Stimulated activated naive B cell treated with anti-CD40 and anti-IgM and Interleukin-4, amounts not matched to agents 10 μg/mL and 1 μg/mL and 100 μg/mL, for 72 hours (primary cell): ENCODE results near the gene SLIRP.
"Not testable (repeated sequence)": the region's sequence is repeated elsewhere in the genome, so short reads cannot be mapped to it uniquely, and the experiment has no call there.

Source experiments
- ATAC-seq, 2 donors: fragments of 150-1000 bp; cut with Tn5 transposase; replicated peaks; 2 replicates each; pipeline ENCODE4 v1.10.0; 2021; ENCODE audit warnings: moderate library complexity in 1 of 2
- DNase-seq: peaks from one replicate; pipeline ENCODE4 v3.0.0; 2021
- H3K27ac Mint-ChIP-seq: one replicate; pipeline ENCODE4 v1.8.0; 2022; ENCODE audit warnings: mild to moderate bottlenecking, mixed read lengths
- H3K27me3 Mint-ChIP-seq, 2 donors: one replicate each; pipeline ENCODE4 v1.8.0; 2022; ENCODE audit warnings: mixed read lengths in 2 of 2
- H3K36me3 Mint-ChIP-seq, 2 donors: one replicate each; pipeline ENCODE4 v1.8.0; 2022; ENCODE audit warnings: mixed read lengths in 2 of 2, mild to moderate bottlenecking in 1 of 2
- H3K4me1 Mint-ChIP-seq, 2 donors: one replicate each; pipeline ENCODE4 v1.8.0; 2022; ENCODE audit warnings: mixed read lengths in 2 of 2, mild to moderate bottlenecking in 1 of 2
- H3K4me3 Mint-ChIP-seq, 2 donors: one replicate each; pipeline ENCODE4 v1.8.0; 2022; ENCODE audit warnings: mild to moderate bottlenecking in 2 of 2, mixed read lengths in 2 of 2, moderate library complexity in 1 of 2
- H3K9me3 Mint-ChIP-seq, 2 donors: one replicate each; pipeline ENCODE4 v1.8.0; 2022; ENCODE audit warnings: mixed read lengths in 2 of 2, mild to moderate bottlenecking in 1 of 2

The SLIRP gene

DNA sequence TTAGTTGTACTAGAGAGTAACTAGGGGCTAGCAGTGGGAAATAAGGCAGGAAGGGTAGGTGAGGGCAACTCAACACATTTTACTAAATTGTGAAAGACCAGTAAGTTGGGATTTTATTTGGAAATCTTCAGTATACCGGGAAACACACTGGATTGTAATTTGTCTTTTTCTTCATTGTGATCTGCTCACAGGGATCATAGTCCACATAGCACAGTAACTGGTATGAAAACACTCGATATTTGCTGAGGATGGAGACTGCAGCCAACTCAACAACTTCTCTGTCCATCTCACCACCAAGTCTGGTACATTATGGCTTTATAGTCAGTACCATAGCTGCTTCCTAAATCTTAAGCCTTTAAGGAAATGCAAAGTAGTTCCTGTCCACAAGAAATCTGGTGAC lies 2.5 kb downstream of the SLIRP start:
- DNase-seq (no peak), ATAC-seq (no peak)
- H3K4me3 Mint-ChIP-seq = no peak overlapping the region
- H3K27me3 Mint-ChIP-seq = no peaks in the 10 kb centered on the region
- no peaks in the 10 kb centered on the region for H3K9me3 Mint-ChIP-seq
- peaks cover 16 to 29% of the 10 kb centered on the region in 2 donors for H3K36me3 Mint-ChIP-seq
- H3K4me1 Mint-ChIP-seq = peaks cover 20 to 46% of the 10 kb centered on the region in 2 donors
- H3K27ac Mint-ChIP-seq = no peak overlapping the region

DNA sequence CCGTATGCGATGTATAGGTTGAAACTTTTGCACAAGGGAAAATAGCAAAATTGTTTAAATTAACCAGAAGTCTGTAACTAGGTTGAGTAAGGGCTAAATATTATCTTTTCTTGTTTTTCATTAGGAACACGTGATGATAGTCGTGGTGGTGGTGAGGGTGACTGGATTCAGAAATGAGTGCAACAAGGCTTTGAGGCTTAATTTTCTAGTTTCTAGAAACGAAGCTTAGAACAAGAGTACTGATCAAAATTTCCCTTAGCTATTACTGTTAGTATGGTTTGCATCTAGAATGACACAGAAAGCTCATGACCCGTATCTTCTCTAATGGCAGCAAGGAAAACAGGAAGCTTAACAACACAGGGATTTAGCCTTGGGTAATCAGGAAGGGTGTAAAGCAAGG lies 7.0 kb downstream of the SLIRP start:
- H3K27ac Mint-ChIP-seq = peak overlapping the region; percentile 75
- DNase-seq (no peak), ATAC-seq (no peak)
- H3K27me3 Mint-ChIP-seq = no peaks in the 10 kb centered on the region
- no peak overlapping the region for H3K4me3 Mint-ChIP-seq
- peaks cover 12 to 15% of the 10 kb centered on the region in 2 donors for H3K4me1 Mint-ChIP-seq
- H3K9me3 Mint-ChIP-seq = no peaks in the 10 kb centered on the region
- H3K36me3 Mint-ChIP-seq = peaks cover 28 to 32% of the 10 kb centered on the region in 2 donors

GRCh38 chr14:77717608-77718305 lies 9.9 kb downstream of the SLIRP start:
- ATAC-seq (no peak), DNase-seq (no peak)
- H3K4me3 Mint-ChIP-seq = no peak overlapping the region
- no peaks in the 10 kb centered on the region for H3K27me3 Mint-ChIP-seq
- peaks cover 43 to 46% of the 10 kb centered on the region in 2 donors for H3K36me3 Mint-ChIP-seq
- H3K9me3 Mint-ChIP-seq = no peaks in the 10 kb centered on the region
- H3K4me1 Mint-ChIP-seq = peaks cover 7% of the 10 kb centered on the region in 2 donors
- no peak overlapping the region for H3K27ac Mint-ChIP-seq

DNA sequence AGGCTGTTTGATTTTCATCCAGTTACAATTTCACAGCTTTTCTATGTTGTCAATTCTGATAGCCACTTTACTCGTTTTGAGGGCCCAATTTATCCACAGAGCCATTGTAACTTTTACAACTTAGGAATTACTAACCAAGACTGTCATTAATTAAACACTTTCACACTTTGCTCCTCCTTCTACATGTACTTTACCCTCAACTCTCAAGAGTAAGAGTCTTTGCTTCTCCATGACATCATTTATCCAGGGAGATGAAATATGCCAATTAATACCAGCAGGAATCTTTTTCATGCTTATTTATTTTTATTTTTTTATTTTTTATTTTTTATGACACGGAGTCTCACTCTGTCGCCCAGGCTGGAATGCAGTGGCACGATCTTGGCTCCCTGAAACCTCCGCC lies 13.5 kb downstream of the SLIRP start:
- ATAC-seq = no peak
- Mint-ChIP-seq H3K9me3 (no peaks in the 10 kb centered on the region), H3K4me3 (no peak overlapping the region), H3K27ac (no peak overlapping the region), H3K27me3 (no peaks in the 10 kb centered on the region), H3K4me1 (no peaks in the 10 kb centered on the region), H3K36me3 (peaks cover 46 to 60% of the 10 kb centered on the region in 2 donors)
- DNase-seq = no peak

DNA sequence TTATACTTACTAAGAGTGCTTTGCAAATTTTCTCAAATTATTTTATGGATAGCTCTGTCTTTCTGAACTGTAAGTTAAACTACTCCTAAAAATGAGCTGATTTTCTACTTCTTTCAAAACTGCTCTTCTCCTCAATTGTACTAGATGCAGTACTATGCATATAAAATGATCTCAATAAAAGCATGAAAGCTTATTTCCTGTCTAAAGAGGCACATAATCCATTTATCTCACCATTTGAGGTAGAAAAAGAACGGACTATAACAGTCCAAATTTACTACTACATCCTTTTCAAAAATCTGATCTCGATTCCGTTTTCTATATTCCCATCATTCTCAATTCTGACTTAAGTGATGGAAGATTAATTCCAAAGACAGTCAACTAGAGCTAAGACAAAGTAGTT lies 14.4 kb downstream of the SLIRP start:
- no peaks in the 10 kb centered on the region for H3K27me3 Mint-ChIP-seq

GRCh38 chr14:77730976-77731497 lies 23.1 kb downstream of the SLIRP start:
- no peaks in the 10 kb centered on the region for H3K9me3 Mint-ChIP-seq
- DNase-seq = no peak
- H3K27ac Mint-ChIP-seq = no peak overlapping the region
- H3K4me1 Mint-ChIP-seq = no peaks in the 10 kb centered on the region
- no peaks in the 10 kb centered on the region for H3K27me3 Mint-ChIP-seq
- no peak for ATAC-seq
- H3K36me3 Mint-ChIP-seq = peaks cover 46 to 59% of the 10 kb centered on the region in 2 donors
- no peak overlapping the region for H3K4me3 Mint-ChIP-seq

More for the DNA sequence above, 14.4 kb downstream of the SLIRP start:
- H3K27ac Mint-ChIP-seq = peak overlapping the region; percentile 47
- no peaks in the 10 kb centered on the region for H3K4me1 Mint-ChIP-seq
- H3K36me3 Mint-ChIP-seq = peaks cover 54 to 69% of the 10 kb centered on the region in 2 donors
- no peak overlapping the region for H3K4me3 Mint-ChIP-seq
- DNase-seq (no peak), ATAC-seq (no peak)
- H3K9me3 Mint-ChIP-seq = no peaks in the 10 kb centered on the region

DNA sequence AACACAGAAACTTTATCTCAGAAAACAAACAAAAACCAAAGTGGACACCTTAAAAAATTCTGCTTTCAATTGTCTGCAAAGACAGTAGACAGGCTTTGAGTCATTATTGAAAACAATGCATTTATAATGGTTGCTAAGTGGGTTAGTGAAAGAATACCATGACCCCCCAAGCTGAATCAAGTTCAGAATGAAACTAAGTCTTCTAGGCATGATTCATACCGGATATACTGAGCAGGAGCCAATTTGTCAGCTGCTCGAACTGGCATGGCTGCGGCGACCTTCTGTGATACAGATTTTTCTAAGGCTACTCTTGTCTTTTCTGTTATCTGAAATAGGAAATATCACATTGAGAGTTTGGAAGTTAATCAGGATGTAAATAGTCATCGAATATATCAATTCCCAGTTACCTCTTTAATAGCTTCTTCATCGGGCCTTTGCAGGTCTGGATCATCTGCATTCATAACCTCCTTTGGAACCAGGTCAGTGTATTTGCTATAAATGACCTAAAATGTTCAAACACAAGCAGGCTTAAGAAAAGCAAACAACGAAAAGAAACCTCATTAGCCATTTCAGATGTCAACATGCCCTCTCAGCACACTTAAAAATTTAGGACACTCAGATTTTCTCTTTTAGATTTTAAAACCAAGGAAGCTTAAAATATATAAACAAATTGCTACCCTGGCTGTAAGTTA lies 30.8 kb downstream of the SLIRP start:
- Mint-ChIP-seq H3K4me1 (peaks cover 5 to 6% of the 10 kb centered on the region in 2 donors), H3K27me3 (no peaks in the 10 kb centered on the region), H3K4me3 (no peak overlapping the region), H3K27ac (peak overlapping the region; percentile 31), H3K9me3 (no peaks in the 10 kb centered on the region), H3K36me3 (peaks cover 17 to 38% of the 10 kb centered on the region in 2 donors)
- no peak for ATAC-seq
- DNase-seq = no peak

DNA sequence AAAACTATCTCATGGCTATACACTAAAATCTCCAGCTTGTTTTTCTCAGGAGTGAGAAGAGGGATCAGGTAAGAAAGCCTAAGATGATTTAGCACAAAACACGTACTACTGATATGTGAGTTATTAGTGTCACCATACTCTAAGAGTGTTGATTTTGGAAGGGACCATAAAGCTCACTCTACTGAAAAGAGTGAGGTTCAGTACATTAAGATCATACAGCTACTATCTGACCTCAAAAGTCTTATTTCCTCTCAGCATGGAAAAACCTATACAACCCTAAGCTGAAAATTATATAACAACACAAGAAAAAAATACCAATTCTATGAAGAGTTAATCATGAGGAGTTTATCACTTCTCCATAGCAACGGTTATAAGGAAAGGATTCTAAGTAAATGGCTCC lies 33.5 kb downstream of the SLIRP start:
- no peaks in the 10 kb centered on the region for H3K9me3 Mint-ChIP-seq
- peaks cover 8 to 17% of the 10 kb centered on the region in 2 donors for H3K4me1 Mint-ChIP-seq
- H3K27me3 Mint-ChIP-seq = no peaks in the 10 kb centered on the region
- ATAC-seq (no peak), DNase-seq (no peak)
- H3K27ac Mint-ChIP-seq = no peak overlapping the region
- H3K4me3 Mint-ChIP-seq = no peak overlapping the region
- peaks cover 15 to 39% of the 10 kb centered on the region in 2 donors for H3K36me3 Mint-ChIP-seq

GRCh38 chr14:77746064-77746702 lies 38.3 kb downstream of the SLIRP start:
- Mint-ChIP-seq H3K9me3 (no peaks in the 10 kb centered on the region), H3K36me3 (peaks cover 29 to 50% of the 10 kb centered on the region in 2 donors), H3K27me3 (no peaks in the 10 kb centered on the region), H3K27ac (no peak overlapping the region), H3K4me3 (no peak overlapping the region), H3K4me1 (peaks cover 3 to 17% of the 10 kb centered on the region in 2 donors)
- no peak for ATAC-seq
- DNase-seq = no peak

GRCh38 chr14:77747425-77747824 lies 39.5 kb downstream of the SLIRP start:
- not testable (repeated sequence) for DNase-seq, H3K27me3 Mint-ChIP-seq, H3K27ac Mint-ChIP-seq, H3K9me3 Mint-ChIP-seq, H3K4me3 Mint-ChIP-seq, ATAC-seq
- H3K4me1 Mint-ChIP-seq = peaks cover 3 to 11% of the 10 kb centered on the region in 2 donors
- peaks cover 29 to 49% of the 10 kb centered on the region in 2 donors for H3K36me3 Mint-ChIP-seq

DNA sequence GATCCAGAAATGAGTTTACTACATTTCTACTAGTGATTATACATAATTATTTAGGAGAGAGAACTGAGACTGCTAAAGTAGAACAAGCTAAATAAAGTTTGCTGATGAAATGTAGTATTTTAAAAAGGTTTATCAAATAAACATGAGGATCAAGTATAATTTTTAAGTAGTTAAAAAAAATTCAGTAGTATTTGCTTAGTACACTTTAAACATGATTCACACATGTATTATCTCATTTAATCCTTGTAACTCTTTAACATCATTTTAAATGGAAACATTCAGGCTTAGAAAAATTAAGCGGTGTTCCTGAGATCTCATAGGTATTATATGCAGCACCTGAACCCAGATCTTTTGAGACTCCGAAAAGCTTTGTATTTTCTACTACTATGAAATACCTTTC lies 44.4 kb downstream of the SLIRP start:
- ATAC-seq = no peak
- no peak overlapping the region for H3K4me3 Mint-ChIP-seq
- peaks cover 5 to 8% of the 10 kb centered on the region in 2 donors for H3K4me1 Mint-ChIP-seq
- H3K27ac Mint-ChIP-seq = no peak overlapping the region
- no peaks in the 10 kb centered on the region for H3K9me3 Mint-ChIP-seq
- H3K36me3 Mint-ChIP-seq = peaks cover 30 to 38% of the 10 kb centered on the region in 2 donors
- no peaks in the 10 kb centered on the region for H3K27me3 Mint-ChIP-seq
- no peak for DNase-seq

- no peaks in the 10 kb centered on the region for H3K9me3 Mint-ChIP-seq
- DNase-seq = no peak
- no peak overlapping the region for H3K27ac Mint-ChIP-seq
- ATAC-seq = no peak
- peaks cover 35 to 43% of the 10 kb centered on the region in 2 donors for H3K36me3 Mint-ChIP-seq
- no peak overlapping the region for H3K4me3 Mint-ChIP-seq
- H3K4me1 Mint-ChIP-seq = peaks cover 10 to 15% of the 10 kb centered on the region in 2 donors
- no peaks in the 10 kb centered on the region for H3K27me3 Mint-ChIP-seq
Observed at GRCh38 chr14:77752799-77753516, 45.1 kb downstream of the SLIRP start.

DNA sequence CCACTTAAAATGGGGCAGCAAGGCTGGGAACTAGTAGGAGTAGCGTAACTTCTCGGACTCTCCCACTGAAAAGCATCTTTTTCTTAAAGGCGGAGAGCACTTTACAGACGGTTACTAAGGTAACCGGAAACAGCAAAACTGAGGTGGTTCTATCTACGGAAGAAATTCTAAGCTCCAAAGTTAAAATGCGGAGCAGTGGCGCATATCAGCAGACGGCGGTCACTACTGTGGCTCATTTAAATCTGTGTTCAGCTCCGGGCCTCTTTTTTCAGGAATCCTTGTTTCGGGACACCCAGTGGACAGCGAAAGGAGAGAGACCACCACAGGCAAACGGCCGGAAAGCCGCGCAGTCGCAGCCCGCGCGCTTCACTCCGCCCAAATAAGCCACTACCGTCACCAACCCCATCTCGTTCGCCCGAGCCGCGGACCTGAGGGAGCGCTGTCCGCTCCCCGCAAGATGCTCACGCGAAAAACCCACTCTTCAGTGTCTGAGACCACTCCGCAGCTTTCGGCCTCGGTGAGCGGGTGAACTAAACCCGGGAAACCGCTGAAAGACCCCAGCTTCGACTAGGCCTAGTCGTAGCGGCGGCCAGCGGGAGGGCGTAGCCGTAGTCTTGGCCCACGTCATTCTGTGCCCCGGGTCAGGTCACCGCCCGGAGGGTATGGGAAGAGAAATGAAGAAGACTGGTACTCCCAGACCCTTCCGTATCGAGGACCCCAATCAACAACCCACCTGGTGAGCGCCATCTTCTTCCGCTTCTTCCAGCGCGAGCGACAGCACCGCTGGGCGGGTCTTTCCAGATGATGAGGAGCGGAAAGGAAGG lies 52.7 kb downstream of the SLIRP start, which contains the start of gene SNW1:
SNW1 (minus strand) TSS at position 776 of the 824 bp plus-strand sequence; CDS start at position 747, 29 bp downstream.
- ATAC-seq = peak; percentile 93 to 96
- no peaks in the 10 kb centered on the region for H3K9me3 Mint-ChIP-seq
- H3K27me3 Mint-ChIP-seq = no peaks in the 10 kb centered on the region
- H3K4me3 Mint-ChIP-seq = peak within 1 kb of the TSS; percentile 94 to 96
- DNase-seq = peak; percentile 90
- peaks cover 17 to 24% of the 10 kb centered on the region in 2 donors for H3K4me1 Mint-ChIP-seq
- peaks cover 14 to 16% of the 10 kb centered on the region in 2 donors for H3K36me3 Mint-ChIP-seq
- peak within 1 kb of the TSS; percentile 99 for H3K27ac Mint-ChIP-seq
